OCI-LY1 (cell line): ENCODE data around the gene ADAMTS10.

Experiments used
- CTCF ChIP-seq: fragments of 200-600 bp; sonication (generic), shearing (Covaris generic); IDR thresholded peaks from 2 replicates; pipeline ENCODE4 v1.5.1; 2017; ENCODE audit warnings: mild to moderate bottlenecking, antibody characterized with exemption, low read length, moderate library complexity, mixed read lengths
- EZH2 ChIP-seq: fragments of 200-600 bp; sonication (generic), shearing (Covaris generic); IDR thresholded peaks from 2 replicates; pipeline ENCODE4 v1.8.0; 2017; ENCODE audit warnings: borderline replicate concordance, mixed run types, mild to moderate bottlenecking, antibody characterized with exemption, low read length, moderate library complexity, mixed read lengths

DNA sequence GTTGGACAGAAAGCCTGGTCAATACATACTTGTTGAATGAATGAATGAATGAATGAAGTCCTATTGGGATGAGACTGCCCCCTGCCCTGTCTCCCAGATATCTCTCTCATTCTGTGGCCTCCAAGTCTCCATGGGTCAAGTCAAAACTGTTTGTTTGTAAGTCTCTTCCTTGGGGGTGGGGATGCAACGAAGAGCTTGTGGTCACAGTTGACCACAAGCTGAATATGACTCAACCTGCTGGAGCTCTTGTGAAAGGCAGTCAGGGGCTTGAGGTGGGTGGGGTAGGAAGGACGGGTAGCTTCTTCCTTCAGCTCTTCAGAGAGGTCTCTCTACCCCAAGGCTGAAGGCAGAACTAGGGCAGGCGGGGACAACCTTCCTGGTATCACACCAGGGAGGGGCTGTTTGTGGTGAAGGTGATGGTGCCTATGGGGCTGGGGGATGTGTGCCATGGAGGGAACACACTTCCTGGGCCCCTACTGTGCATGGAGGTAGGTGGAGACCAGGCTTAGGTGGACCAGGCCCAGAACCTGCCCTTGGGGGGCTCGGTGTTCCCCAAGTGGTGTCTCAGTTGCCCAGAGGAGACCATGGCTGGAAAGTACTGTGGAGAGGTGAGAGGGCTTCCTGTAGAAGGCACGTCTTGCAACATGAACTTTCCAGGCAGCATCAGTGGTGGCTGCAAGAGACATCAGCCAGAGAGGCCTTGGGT is 41.3 kb downstream of the ADAMTS10 start:
- TF ChIP-seq CTCF (no peak), EZH2 (no peak)
